HG03135 (cell line): Measurements from ENCODE around the gene POLE.
"Not testable (repeated sequence)": the region's sequence is repeated elsewhere in the genome, so short reads cannot be mapped to it uniquely, and the experiment has no call there.

Experiments
- ATAC-seq: cut with Tn5 transposase; IDR thresholded peaks from one replicate; pipeline ENCODE4 v1.9.1; 2021; ENCODE audit warnings: mild to moderate bottlenecking, moderate library complexity; ENCODE audit not compliant: unreplicated experiment

Gene POLE

GRCh38 chr12:132601171-132601883 is 85.8 kb downstream of the POLE start:
- ATAC-seq = no peak

GRCh38 chr12:132600048-132601032 is 86.8 kb downstream of the POLE start:
- peak; percentile 44 for ATAC-seq

- ATAC-seq = not testable (repeated sequence)
These were observed 87.6 kb downstream of the POLE start for GRCh38 chr12:132599502-132599901.

GRCh38 chr12:132597333-132598316 is 89.5 kb downstream of the POLE start:
- ATAC-seq = no peak

- no peak for ATAC-seq
These were observed 91.1 kb downstream of the POLE start for GRCh38 chr12:132596016-132596415.

GRCh38 chr12:132595183-132595582 is 92.0 kb downstream of the POLE start:
- no peak for ATAC-seq

GRCh38 chr12:132593938-132594358 is 93.2 kb downstream of the POLE start:
- ATAC-seq = no peak

GRCh38 chr12:132593521-132593920 is 93.6 kb downstream of the POLE start:
- ATAC-seq = no peak

- no peak for ATAC-seq
These were observed 94.1 kb downstream of the POLE start for GRCh38 chr12:132593071-132593470.

- no peak for ATAC-seq
These were observed 94.7 kb downstream of the POLE start for GRCh38 chr12:132592282-132592970.

GRCh38 chr12:132591107-132591935 is 95.8 kb downstream of the POLE start:
- ATAC-seq = no peak

- no peak for ATAC-seq
These were observed 98.1 kb downstream of the POLE start for GRCh38 chr12:132588821-132589669.

- ATAC-seq = no peak
These were observed 98.8 kb downstream of the POLE start for GRCh38 chr12:132588319-132588718.

GRCh38 chr12:132587781-132588180 is 99.4 kb downstream of the POLE start:
- no peak for ATAC-seq

- ATAC-seq = no peak
These were observed 100.2 kb downstream of the POLE start for GRCh38 chr12:132586929-132587328.

- ATAC-seq = no peak
These were observed 102.0 kb downstream of the POLE start for GRCh38 chr12:132585177-132585576.

- ATAC-seq = no peak
These were observed 102.7 kb downstream of the POLE start for GRCh38 chr12:132584429-132584828.

- ATAC-seq = no peak
These were observed 103.4 kb downstream of the POLE start for GRCh38 chr12:132583736-132584135.
